HG03196 (cell line): ENCODE results near the gene AHI1.

Experiments
- ATAC-seq: cut with Tn5 transposase; IDR thresholded peaks from one replicate; pipeline ENCODE4 v1.9.1; 2021; ENCODE audit not compliant: unreplicated experiment

AHI1 gene

GRCh38 chr6:135304883-135305282 lies 192.7 kb downstream of the AHI1 start:
- no peak for ATAC-seq

DNA sequence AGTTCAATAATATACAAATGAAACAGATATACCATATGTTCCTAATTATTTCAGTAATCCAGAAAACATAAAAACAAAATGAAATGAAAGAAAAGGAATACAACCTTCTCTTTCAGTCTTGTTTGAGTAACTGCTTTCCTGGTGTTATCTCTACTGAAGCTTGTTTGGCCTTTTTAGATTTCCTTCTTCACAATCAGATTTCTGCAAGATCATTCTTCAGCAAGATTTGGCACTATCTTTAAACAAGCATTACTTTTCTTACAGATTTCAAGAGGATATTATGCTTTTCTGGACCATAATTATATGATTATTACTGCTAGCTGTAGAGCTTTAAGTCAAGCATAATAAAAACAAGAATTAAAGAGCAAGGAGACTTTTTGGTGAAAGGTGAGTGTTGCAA lies 196.2 kb downstream of the AHI1 start:
- no peak for ATAC-seq

DNA sequence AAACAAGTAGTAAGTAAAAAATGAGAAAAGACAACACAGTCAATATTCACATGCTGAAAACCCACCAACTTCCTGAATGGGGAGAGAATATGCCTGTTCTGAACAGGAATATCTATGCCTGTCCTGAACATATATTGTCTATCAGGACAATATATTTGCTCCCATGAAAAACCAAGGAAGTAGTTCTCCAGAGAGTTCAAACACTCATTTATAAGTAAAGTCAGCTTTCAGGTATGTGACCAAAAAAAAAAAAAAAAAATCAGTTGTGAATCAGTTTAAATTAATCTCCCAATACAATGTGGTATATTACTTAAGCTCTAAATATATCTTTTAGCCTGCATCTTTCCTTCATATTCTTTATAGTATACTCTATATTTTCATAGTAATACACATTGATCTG lies 197.0 kb downstream of the AHI1 start:
- no peak for ATAC-seq

DNA sequence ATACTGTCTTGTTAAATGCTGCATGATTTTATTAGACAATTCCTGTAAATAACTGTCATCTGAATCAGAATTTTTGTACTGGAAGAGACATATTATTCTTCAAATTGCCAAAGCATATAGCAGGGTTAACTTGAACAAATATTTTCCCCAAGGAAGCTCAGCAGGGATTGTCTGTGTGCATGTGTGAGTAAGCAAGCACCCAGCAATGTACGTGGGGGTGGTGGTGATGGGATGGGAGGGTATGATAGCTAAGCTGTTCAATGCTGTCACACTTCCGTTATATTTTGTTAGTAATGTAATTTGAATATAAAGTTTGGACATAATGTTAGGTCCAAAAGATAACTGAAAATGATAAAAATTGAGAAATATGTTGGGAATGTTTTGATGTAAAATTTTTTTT lies 198.3 kb downstream of the AHI1 start:
- ATAC-seq = no peak

DNA sequence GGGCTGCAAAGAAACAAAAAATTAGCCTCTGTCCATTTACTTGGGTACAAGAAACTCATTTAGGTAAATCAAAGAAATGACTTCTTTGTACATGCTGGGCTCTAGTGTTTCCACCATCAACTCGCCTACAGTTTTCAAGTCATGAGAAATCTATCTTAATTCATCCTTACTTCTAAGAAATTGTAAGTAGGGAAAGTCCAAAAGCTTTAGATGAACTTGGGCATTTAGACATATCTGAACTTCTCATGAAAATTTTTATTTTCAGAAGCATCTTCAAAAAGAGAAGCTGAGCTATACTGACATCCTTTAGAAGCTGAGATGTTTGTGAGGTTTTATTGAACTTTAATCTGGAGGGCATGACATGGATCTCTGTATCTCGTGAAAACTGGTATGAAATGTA lies 199.1 kb downstream of the AHI1 start:
- ATAC-seq = no peak

DNA sequence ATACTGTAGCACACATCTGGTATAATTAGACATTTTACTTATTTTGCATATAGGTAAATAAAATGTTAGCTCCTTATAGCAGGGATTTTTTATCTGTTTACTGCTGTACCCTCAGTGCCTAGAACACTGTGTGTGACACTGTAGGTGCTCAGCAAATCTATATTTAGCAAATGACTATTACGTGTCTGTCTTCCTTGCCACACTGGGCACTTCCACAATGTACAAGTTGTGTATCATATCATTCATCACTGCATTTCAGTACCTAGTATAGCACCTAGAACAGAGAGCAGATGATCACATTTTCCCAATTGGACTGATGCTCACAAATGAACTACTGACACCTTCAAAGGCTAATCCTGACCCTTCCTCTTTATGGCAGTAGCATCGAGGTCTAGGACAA lies 200.8 kb downstream of the AHI1 start:
- no peak for ATAC-seq

GRCh38 chr6:135295085-135295484 lies 202.5 kb downstream of the AHI1 start:
- no peak for ATAC-seq

DNA sequence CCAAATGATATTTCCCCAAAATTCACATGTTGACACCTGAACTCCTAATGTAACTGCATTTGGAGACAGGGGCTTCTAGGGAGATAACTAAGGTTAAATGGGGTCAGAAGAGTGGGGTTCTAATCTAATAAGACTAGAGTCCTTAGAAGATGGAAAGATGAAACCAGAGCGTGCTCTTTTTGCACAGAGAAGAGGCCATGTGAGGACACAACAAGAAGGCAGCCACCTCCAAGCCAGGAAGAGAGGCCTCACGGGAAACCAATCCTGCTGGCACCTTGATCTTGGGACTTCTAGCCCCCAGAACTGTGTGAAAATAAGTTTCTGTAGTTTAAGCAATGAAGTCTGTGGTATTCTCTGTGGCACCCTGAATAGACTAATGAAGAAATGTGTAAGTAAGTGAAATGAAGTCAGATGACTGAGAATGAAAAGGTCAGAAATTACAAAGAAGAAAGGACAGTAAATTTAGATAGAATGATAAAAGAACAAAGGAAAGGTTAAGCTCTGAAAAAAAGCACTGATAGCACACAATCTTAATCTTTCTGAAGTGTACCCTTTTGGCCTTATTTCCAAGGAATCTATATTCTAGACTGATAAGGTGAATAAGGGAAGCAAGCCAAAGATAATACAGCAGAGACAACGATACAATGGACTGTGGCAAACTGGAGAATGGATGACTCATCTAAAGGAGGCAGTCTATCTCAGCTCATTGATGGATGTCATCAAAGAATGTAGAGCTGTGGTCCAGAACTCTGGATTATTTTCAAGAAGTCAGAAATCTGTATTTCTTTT lies 206.1 kb downstream of the AHI1 start:
- ATAC-seq = no peak

DNA sequence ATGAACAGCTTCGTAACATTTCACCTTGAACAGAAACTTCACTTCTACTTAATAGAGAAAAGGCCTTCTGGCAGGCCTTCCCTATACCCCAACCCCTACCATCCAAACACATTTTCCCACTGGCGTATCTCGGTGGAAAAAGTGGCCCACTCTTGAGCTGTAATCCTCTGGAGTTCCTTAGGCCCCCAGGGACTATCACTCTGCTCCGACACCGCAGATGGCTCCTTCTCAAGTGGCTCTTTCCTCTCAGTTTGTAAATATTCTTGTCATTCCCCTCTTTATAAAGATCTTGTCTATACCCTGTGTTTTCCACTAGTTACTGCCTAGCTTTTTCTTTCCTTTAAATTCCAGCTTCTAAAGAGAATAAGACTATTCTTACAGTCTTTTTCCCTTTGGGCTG lies 207.7 kb downstream of the AHI1 start:
- no peak for ATAC-seq

- ATAC-seq = no peak
Measured at GRCh38 chr6:135286962-135287538, 210.5 kb downstream of the AHI1 start.

DNA sequence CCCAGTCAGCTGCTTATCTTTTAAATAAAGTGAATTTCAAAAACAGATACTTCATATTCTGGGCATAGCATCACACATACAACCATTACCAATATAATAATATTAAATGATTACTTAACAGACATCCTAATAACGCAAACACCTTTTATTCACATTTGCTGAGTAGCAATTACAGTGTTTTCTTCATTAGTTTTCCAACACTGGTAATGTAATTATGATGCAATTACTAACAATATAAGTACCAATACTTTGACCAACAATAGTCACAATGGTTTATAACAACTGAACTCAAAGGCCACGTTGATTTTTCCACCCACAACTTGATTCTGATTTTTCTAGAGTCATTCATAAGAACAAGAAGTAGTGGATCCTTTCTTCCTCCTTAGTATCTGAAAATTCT lies 212.4 kb downstream of the AHI1 start:
- ATAC-seq = no peak

DNA sequence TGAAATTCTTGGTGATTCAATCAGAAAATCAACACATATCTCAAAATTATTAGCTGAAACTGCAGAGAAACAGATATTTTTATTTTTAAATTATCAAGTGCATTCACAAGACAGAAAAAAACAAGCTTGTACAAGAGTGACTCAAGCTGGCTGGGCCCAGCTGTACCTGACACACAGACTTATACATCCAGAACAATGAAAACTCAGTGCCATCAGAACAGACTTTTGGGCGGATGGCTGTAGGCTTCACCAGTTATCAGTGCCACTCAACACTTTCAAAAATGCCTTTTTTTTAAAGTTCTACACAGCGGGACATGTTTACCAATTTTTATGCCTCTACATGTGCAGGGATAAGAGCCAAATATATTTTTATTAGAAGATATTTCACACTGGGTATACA lies 213.6 kb downstream of the AHI1 start:
- no peak for ATAC-seq

DNA sequence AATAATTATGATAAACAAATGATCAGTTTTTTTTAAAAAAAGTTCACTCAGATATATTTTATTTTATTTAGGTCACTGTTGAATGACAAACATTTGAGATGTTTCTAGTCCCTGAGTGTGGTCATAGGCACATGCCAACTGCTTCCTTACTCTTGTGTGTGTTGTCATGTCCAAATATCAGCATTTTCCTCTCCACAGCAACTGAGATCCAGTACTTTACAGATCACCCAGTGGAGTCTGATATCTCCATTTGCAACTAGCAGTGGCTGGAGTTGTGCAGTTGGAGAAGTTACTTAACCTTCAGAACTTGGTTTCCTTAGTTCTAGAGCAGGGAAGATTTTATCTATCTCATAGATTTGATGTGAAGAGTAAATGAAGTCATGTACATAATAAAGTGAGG lies 215.1 kb downstream of the AHI1 start:
- no peak for ATAC-seq

- no peak for ATAC-seq
Measured at GRCh38 chr6:135281964-135282363, 215.6 kb downstream of the AHI1 start.

- ATAC-seq = no peak
Measured at GRCh38 chr6:135281227-135281626, 216.3 kb downstream of the AHI1 start.

- ATAC-seq = no peak
Measured at GRCh38 chr6:135280375-135281136, 217.0 kb downstream of the AHI1 start.

- no peak for ATAC-seq
Measured at GRCh38 chr6:135277422-135277821, 220.1 kb downstream of the AHI1 start.

GRCh38 chr6:135274561-135275293 lies 222.8 kb downstream of the AHI1 start:
- ATAC-seq = peak; percentile 75

DNA sequence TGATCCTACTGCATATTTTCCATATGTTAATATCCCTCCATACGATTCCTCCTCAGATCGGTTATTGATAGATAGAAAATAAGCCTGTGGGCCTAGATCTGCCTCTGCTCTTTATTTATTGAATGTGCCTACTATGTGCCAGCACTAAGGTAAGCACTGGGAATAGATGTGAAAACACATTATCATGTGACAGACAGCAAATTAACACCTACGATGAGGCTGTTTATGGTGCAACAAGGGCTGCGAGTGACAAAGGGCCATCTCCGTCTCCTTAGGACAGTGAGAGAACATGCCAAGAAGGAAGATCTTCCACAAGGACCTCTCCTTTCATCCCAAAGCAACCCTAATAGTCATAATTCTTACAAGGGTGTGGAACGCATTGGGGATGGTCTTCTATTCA lies 225.9 kb downstream of the AHI1 start:
- no peak for ATAC-seq

- ATAC-seq = no peak
Measured at GRCh38 chr6:135270676-135271536, 226.6 kb downstream of the AHI1 start.

DNA sequence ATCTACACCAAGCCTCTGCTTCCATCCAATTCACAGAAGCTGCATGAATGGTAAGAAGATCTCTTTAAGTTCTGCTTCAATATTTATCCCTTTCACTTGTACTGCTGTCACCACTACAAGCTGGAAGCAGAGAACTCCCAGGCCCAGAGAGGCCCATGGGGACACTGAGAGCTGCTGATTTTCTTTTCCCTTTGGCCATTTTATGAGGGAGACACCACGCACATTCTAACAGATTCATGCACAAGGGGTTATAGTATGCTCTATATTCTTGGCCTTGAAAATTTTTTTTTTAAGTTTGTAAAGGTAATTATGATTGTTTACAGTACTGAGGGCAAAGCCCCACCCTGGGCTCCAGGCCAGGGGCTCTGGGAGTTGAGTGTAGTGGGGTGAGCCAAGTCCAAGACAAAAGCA lies 228.1 kb downstream of the AHI1 start:
- ATAC-seq = no peak
